Globus pallidus (tissue), 1 donor: ENCODE results near the gene ST6GALNAC3.
A peak's percentile ranks its signal among the peaks of the same experiment; 100 is the strongest.

Experiments used
- DNase-seq: peaks from one replicate; pipeline ENCODE4 v3.0.0-alpha.2; 2015; ENCODE audit warnings: low spot score

ST6GALNAC3 gene

GRCh38 chr1:76583875-76584477, 509.4 kb downstream of the ST6GALNAC3 start:
- no peak for DNase-seq

GRCh38 chr1:76585980-76586674, 511.6 kb downstream of the ST6GALNAC3 start:
- no peak for DNase-seq

GRCh38 chr1:76587212-76587611, 512.7 kb downstream of the ST6GALNAC3 start:
- no peak for DNase-seq

GRCh38 chr1:76591461-76591860, 516.9 kb downstream of the ST6GALNAC3 start:
- no peak for DNase-seq

- no peak for DNase-seq
Observed at GRCh38 chr1:76591963-76592362, 517.4 kb downstream of the ST6GALNAC3 start.

- no peak for DNase-seq
Observed at GRCh38 chr1:76593141-76593540, 518.6 kb downstream of the ST6GALNAC3 start.

GRCh38 chr1:76593618-76594017, 519.1 kb downstream of the ST6GALNAC3 start:
- peak; percentile 20 for DNase-seq

GRCh38 chr1:76595024-76595423, 520.5 kb downstream of the ST6GALNAC3 start:
- DNase-seq = no peak

GRCh38 chr1:76601465-76601864, 526.9 kb downstream of the ST6GALNAC3 start:
- no peak for DNase-seq

GRCh38 chr1:76607717-76608116, 533.2 kb downstream of the ST6GALNAC3 start:
- DNase-seq = no peak

GRCh38 chr1:76611770-76612445, 537.4 kb downstream of the ST6GALNAC3 start:
- DNase-seq = no peak

- DNase-seq = no peak
Observed at GRCh38 chr1:76613886-76614285, 539.3 kb downstream of the ST6GALNAC3 start.

GRCh38 chr1:76615253-76616035, 540.9 kb downstream of the ST6GALNAC3 start:
- no peak for DNase-seq

- DNase-seq = no peak
Observed at GRCh38 chr1:76620371-76620770, 545.8 kb downstream of the ST6GALNAC3 start.

- no peak for DNase-seq
Observed at GRCh38 chr1:76622774-76623528, 548.4 kb downstream of the ST6GALNAC3 start.

GRCh38 chr1:76625886-76626678, 551.5 kb downstream of the ST6GALNAC3 start:
- no peak for DNase-seq

- DNase-seq = no peak
Observed at GRCh38 chr1:76627498-76627897, 553.0 kb downstream of the ST6GALNAC3 start.

- DNase-seq = no peak
Observed at GRCh38 chr1:76627901-76628300, 553.4 kb downstream of the ST6GALNAC3 start.

GRCh38 chr1:76632136-76632535, 557.6 kb downstream of the ST6GALNAC3 start:
- no peak for DNase-seq

- no peak for DNase-seq
Observed at GRCh38 chr1:76635784-76636183, 561.2 kb downstream of the ST6GALNAC3 start.

- no peak for DNase-seq
Observed at GRCh38 chr1:76639181-76639580, 564.6 kb downstream of the ST6GALNAC3 start.
